ENCODE data around the gene HELZ. TPM values are rescaled to one million over a fixed set of nuclear protein-coding genes. Genes with fewer than 3 reads are reported as not detected.

HELZ gene
- total RNA-seq, 4 donors from 2014 or later = 14.7 to 122 (median 45.9) TPM

- Histone ChIP-seq H3K27ac (no peak overlapping the region), H3K36me3 (no peaks in the 10 kb centered on the region), H3K4me1 (no peaks in the 10 kb centered on the region), H3K4me3 (no peak overlapping the region), H3K27me3 (no peaks in the 10 kb centered on the region), H3K9me3 (no peaks in the 10 kb centered on the region)
- intact Hi-C loops (cut with DNase I; ENCODE audit: low total_unique reads) = no loop called here
- TF ChIP-seq POLR2A (IDR thresholded peaks at IDR 0.05) (no peak), CTCF (IDR thresholded peaks at IDR 0.05) (no peak)
- no peak for DNase-seq
Measured at GRCh38 chr17:67085406-67085805, 159.6 kb downstream of the HELZ start.

GRCh38 chr17:67082107-67082506 is 162.9 kb downstream of the HELZ start:
- TF ChIP-seq CTCF (IDR thresholded peaks at IDR 0.05) (no peak), POLR2A (IDR thresholded peaks at IDR 0.05) (no peak)
- DNase-seq = no peak
- intact Hi-C loops (cut with DNase I; ENCODE audit: low total_unique reads) = no loop called here
- Histone ChIP-seq H3K4me3 (no peak overlapping the region), H3K27ac (no peak overlapping the region), H3K27me3 (no peaks in the 10 kb centered on the region), H3K36me3 (no peaks in the 10 kb centered on the region), H3K4me1 (no peaks in the 10 kb centered on the region), H3K9me3 (no peaks in the 10 kb centered on the region)

GRCh38 chr17:67080804-67081203 is 164.2 kb downstream of the HELZ start:
- Histone ChIP-seq H3K4me1 (no peaks in the 10 kb centered on the region), H3K36me3 (no peaks in the 10 kb centered on the region), H3K9me3 (no peaks in the 10 kb centered on the region), H3K27ac (no peak overlapping the region), H3K4me3 (no peak overlapping the region), H3K27me3 (no peaks in the 10 kb centered on the region)
- TF ChIP-seq POLR2A (IDR thresholded peaks at IDR 0.05) = no peak
- TF ChIP-seq CTCF (IDR thresholded peaks at IDR 0.05) = no peak
- intact Hi-C loops (cut with DNase I; ENCODE audit: low total_unique reads) = no loop called here
- no peak for DNase-seq

- Histone ChIP-seq H3K27ac (no peak overlapping the region), H3K9me3 (no peaks in the 10 kb centered on the region), H3K27me3 (no peaks in the 10 kb centered on the region), H3K4me3 (no peak overlapping the region), H3K4me1 (no peaks in the 10 kb centered on the region), H3K36me3 (no peaks in the 10 kb centered on the region)
- TF ChIP-seq POLR2A (IDR thresholded peaks at IDR 0.05) = no peak
- no peak for TF ChIP-seq CTCF (IDR thresholded peaks at IDR 0.05)
- intact Hi-C loops (cut with DNase I; ENCODE audit: low total_unique reads) = no loop called here
- DNase-seq = no peak
Measured at GRCh38 chr17:67079491-67079890, 165.5 kb downstream of the HELZ start.

GRCh38 chr17:67078292-67078691 is 166.7 kb downstream of the HELZ start:
- no peak for DNase-seq
- Histone ChIP-seq H3K9me3 (no peaks in the 10 kb centered on the region), H3K27me3 (no peaks in the 10 kb centered on the region), H3K27ac (no peak overlapping the region), H3K4me3 (no peak overlapping the region), H3K4me1 (no peaks in the 10 kb centered on the region), H3K36me3 (no peaks in the 10 kb centered on the region)
- intact Hi-C loops (cut with DNase I; ENCODE audit: low total_unique reads) = no loop called here
- no peak for TF ChIP-seq POLR2A (IDR thresholded peaks at IDR 0.05)
- TF ChIP-seq CTCF (IDR thresholded peaks at IDR 0.05) = no peak
